Immature natural killer cell (primary cell): Measurements from ENCODE around the gene TENM3. TPM values are rescaled to one million over a fixed set of nuclear protein-coding genes. Genes with fewer than 3 reads are reported as not detected.
"Not testable (repeated sequence)": the region's sequence is repeated elsewhere in the genome, so short reads cannot be mapped to it uniquely, and the experiment has no call there.

Experiments
- DNase-seq, 3 donors: peaks; one replicate each; pipeline ENCODE4 v3.0.0; 2022; ENCODE audit warnings: mixed read lengths in 1 of 3
- H3K27ac Mint-ChIP-seq, 6 donors: one replicate each; pipeline ENCODE4 v1.8.0; 2020; ENCODE audit warnings: mixed read lengths in 6 of 6, mild to moderate bottlenecking in 5 of 6, inconsistent platforms in 4 of 6, moderate library complexity in 3 of 6
- H3K27me3 Mint-ChIP-seq, 3 donors: one replicate each; pipeline ENCODE4 v1.8.0; 2020 to 2021; ENCODE audit warnings: low read depth in 3 of 3, mild to moderate bottlenecking in 3 of 3, mixed read lengths in 3 of 3, moderate library complexity in 3 of 3, inconsistent platforms in 1 of 3
- H3K36me3 Mint-ChIP-seq, 3 donors: one replicate each; pipeline ENCODE4 v1.8.0; 2020; ENCODE audit warnings: mixed read lengths in 3 of 3, inconsistent platforms in 2 of 3, mild to moderate bottlenecking in 2 of 3
- H3K4me1 Mint-ChIP-seq, 2 donors: one replicate each; pipeline ENCODE4 v1.8.0; 2020; ENCODE audit warnings: inconsistent platforms in 2 of 2, mild to moderate bottlenecking in 2 of 2, mixed read lengths in 2 of 2, moderate library complexity in 1 of 2
- H3K4me3 Mint-ChIP-seq, 5 donors: one replicate each; pipeline ENCODE4 v1.8.0; 2020; ENCODE audit warnings: mild to moderate bottlenecking in 5 of 5, mixed read lengths in 5 of 5, inconsistent platforms in 3 of 5, moderate library complexity in 3 of 5
- H3K9me3 Mint-ChIP-seq, 6 donors: one replicate each; pipeline ENCODE4 v1.8.0; 2020; ENCODE audit warnings: mild to moderate bottlenecking in 6 of 6, mixed read lengths in 6 of 6, inconsistent platforms in 4 of 6, moderate library complexity in 3 of 6
- polyA plus RNA-seq, 3 donors: library from polyadenylated mRNA; unstranded; fragments of 300-500 nt; fragmentation: Illumina TruSeq; gene quantifications; one replicate each; pipeline ENCODE4 v1.2.3, GENCODE V29; 2021

The TENM3 gene
- polyA plus RNA-seq = not detected

- not testable (repeated sequence) for H3K36me3 Mint-ChIP-seq, H3K27me3 Mint-ChIP-seq, H3K4me3 Mint-ChIP-seq, H3K4me1 Mint-ChIP-seq, H3K27ac Mint-ChIP-seq, DNase-seq
- peaks cover 4 to 27% (median 12%) of the 10 kb centered on the region in 6 donors for H3K9me3 Mint-ChIP-seq
These were observed at the start of gene TENM3 for GRCh38 chr4:182243204-182243603. Gene TENM3 (plus strand): TSS chr4:182243402. CDS start chr4:182324021, 80,619 bp downstream.

GRCh38 chr4:182194091-182194824 lies 48.9 kb upstream of the TENM3 start:
- Mint-ChIP-seq H3K36me3 (peaks cover 0 to 3% (median 0%) of the 10 kb centered on the region in 3 donors), H3K27me3 (no peaks in the 10 kb centered on the region), H3K9me3 (peaks cover 0 to 13% (median 4%) of the 10 kb centered on the region in 6 donors), H3K4me3 (no peak overlapping the region), H3K27ac (no peak overlapping the region), H3K4me1 (no peaks in the 10 kb centered on the region)
- DNase-seq = no peak

GRCh38 chr4:182197611-182198010 lies 45.6 kb upstream of the TENM3 start:
- no peak overlapping the region for H3K4me3 Mint-ChIP-seq
- H3K27ac Mint-ChIP-seq = no peak overlapping the region
- peaks cover 1 to 9% (median 4%) of the 10 kb centered on the region in 6 donors for H3K9me3 Mint-ChIP-seq
- H3K4me1 Mint-ChIP-seq = no peaks in the 10 kb centered on the region
- no peaks in the 10 kb centered on the region for H3K36me3 Mint-ChIP-seq
- H3K27me3 Mint-ChIP-seq = no peaks in the 10 kb centered on the region
- DNase-seq = no peak

DNA sequence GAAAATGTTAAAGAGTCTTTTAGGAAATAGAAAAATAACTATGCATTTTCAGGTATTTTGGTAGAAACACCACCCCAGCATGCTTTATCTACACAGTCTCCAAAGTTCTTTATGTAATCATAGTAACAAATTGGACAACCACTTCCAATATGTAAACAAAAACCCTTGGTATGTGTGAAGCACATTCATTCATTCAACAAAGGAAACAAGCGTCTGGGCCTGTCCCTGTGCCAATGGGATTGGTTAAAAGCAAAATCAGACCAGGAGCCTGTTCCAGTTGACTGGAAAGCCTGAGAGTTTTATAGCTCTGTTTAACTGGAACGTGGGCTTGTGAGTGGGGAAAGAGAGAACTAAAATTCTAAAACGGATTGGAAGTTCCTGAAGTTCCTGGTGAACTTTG lies 41.3 kb upstream of the TENM3 start:
- H3K9me3 Mint-ChIP-seq = peaks cover 1 to 19% (median 4%) of the 10 kb centered on the region in 6 donors
- no peak for DNase-seq
- H3K4me1 Mint-ChIP-seq = no peaks in the 10 kb centered on the region
- no peaks in the 10 kb centered on the region for H3K36me3 Mint-ChIP-seq
- peaks cover 0 to 3% (median 0%) of the 10 kb centered on the region in 3 donors for H3K27me3 Mint-ChIP-seq
- no peak overlapping the region for H3K27ac Mint-ChIP-seq
- no peak overlapping the region for H3K4me3 Mint-ChIP-seq

- no peaks in the 10 kb centered on the region for H3K4me1 Mint-ChIP-seq
- DNase-seq = no peak
- H3K27me3 Mint-ChIP-seq = peaks cover 0 to 3% (median 0%) of the 10 kb centered on the region in 3 donors
- no peak overlapping the region for H3K4me3 Mint-ChIP-seq
- no peak overlapping the region for H3K27ac Mint-ChIP-seq
- no peaks in the 10 kb centered on the region for H3K36me3 Mint-ChIP-seq
- peaks cover 1 to 11% (median 3%) of the 10 kb centered on the region in 6 donors for H3K9me3 Mint-ChIP-seq
These were observed 40.6 kb upstream of the TENM3 start for GRCh38 chr4:182202650-182203049.

DNA sequence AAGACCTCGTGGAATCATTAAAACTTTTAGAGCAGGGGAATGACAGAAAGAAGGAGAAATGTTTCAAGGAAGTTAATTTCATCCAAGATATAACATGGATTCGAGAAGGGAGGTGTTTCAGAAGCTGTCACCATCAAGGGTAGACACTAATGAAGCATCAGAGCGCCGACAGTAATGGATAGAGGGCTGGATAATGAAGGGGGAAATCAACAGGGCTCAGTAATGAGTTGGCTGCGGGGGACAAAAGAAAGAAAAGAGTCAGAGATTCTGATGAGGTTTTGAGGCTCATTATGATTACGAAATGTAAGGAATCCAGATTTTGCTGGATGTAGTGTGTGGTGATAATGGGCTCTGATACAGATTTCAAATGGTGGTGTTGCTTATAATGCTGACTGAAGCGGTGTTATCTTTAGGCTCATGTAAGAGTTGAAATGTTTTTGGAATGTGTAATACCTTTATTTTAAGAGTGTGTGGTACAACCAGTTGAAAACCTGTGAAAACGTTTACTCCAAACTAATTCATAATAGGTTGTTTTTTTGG lies 39.3 kb upstream of the TENM3 start:
- Mint-ChIP-seq H3K36me3 (no peaks in the 10 kb centered on the region), H3K4me3 (no peak overlapping the region), H3K4me1 (no peaks in the 10 kb centered on the region), H3K9me3 (peaks cover 0 to 10% (median 2%) of the 10 kb centered on the region in 6 donors), H3K27me3 (peaks cover 0 to 3% (median 0%) of the 10 kb centered on the region in 3 donors), H3K27ac (no peak overlapping the region)
- DNase-seq = no peak

DNA sequence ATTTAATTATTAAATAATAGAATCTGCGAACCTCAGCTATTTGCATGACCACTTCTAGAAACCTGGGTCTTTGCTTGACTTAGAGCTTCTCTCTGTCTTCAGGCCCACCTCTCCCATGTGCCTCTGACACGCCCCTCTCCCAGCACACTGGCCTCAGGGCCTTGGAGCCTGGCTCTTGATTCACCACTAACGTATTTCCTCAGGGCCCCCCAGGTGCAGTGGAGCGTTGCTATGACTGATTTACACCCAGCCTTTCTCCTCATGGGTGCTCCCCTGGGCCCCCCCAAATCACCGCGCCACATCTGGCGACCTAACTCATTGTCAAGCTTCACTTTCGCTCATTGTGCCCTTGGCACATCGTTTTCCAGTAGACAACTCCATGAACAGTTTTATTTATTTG lies 37.9 kb upstream of the TENM3 start:
- Mint-ChIP-seq H3K9me3 (peaks cover 0 to 10% (median 4%) of the 10 kb centered on the region in 6 donors), H3K27ac (no peak overlapping the region), H3K4me3 (no peak overlapping the region), H3K36me3 (no peaks in the 10 kb centered on the region), H3K4me1 (no peaks in the 10 kb centered on the region), H3K27me3 (peaks cover 0 to 4% (median 2%) of the 10 kb centered on the region in 3 donors)
- no peak for DNase-seq

DNA sequence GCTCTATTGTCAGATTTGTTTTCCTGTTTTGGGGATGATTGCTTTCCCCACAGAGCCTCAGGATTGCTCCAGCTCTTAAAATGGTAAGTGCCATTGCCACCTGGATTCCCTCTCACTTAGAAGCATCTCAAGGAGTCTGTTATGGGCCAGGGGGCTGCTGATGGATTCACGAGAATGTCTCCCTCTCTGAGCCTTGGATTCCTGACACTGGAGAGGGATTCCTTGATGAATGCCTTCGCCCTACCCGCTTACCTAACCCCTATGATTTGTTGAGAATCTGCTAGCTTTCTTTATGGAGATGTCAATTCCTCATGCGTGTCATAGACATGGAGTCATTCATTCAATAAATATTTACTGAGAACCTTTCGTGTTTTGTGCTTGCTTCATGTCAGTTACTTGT lies 36.9 kb upstream of the TENM3 start:
- Mint-ChIP-seq H3K4me1 (no peaks in the 10 kb centered on the region), H3K36me3 (no peaks in the 10 kb centered on the region), H3K9me3 (peaks cover 0 to 10% (median 2%) of the 10 kb centered on the region in 6 donors), H3K27ac (no peak overlapping the region), H3K27me3 (peaks cover 0 to 4% (median 2%) of the 10 kb centered on the region in 3 donors), H3K4me3 (no peak overlapping the region)
- DNase-seq = no peak

DNA sequence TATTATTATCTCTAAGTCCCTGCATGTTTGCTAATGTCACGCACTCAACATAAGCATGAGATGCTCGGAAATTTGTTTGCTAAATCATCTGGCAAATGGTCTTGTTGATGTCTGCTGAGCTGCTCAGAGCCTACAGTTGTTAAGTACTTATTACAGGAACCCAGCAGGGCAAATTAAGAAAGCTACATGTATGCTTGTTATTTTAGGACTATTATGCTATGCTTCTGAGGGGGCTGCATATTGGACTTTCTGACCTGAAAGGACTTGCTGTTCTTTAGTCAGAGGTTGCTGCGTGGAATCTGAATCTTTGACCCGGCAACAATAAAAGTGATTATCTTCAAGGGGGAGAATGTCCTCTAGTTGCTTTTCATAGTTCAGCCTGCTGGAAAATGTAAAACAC lies 36.3 kb upstream of the TENM3 start:
- no peak for DNase-seq
- Mint-ChIP-seq H3K4me1 (no peaks in the 10 kb centered on the region), H3K4me3 (no peak overlapping the region), H3K9me3 (peaks cover 0 to 10% (median under 1%) of the 10 kb centered on the region in 6 donors), H3K36me3 (no peaks in the 10 kb centered on the region), H3K27me3 (peaks cover 0 to 4% (median 2%) of the 10 kb centered on the region in 3 donors), H3K27ac (no peak overlapping the region)

DNA sequence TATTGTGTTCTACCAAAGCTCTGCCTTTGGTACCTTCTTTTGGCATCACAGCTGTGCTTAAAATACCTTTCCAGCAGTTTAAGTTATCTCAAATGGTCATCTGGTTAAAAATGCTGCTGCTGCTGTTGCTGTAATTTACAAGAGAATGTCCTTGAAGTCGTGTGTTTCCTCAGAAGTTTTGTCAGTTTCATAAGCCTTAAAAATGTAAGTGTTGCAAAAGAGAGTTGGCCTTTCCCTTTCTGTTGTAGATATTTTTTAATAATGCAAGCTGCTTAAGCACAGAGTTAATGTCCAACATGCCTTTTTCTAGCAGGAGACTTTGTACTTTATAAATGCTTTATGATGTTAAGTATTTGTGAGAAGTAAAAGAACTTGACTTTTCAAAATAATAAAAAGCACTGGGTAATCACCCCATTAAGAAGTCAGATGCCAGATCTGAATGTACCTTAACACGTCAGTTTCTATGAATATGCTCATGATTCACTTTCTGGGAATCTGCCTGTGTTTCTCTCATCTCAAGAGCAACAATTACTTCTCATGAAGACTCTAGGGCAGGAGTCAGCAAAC lies 35.3 kb upstream of the TENM3 start:
- no peak for DNase-seq
- H3K27ac Mint-ChIP-seq = no peak overlapping the region
- no peaks in the 10 kb centered on the region for H3K4me1 Mint-ChIP-seq
- H3K27me3 Mint-ChIP-seq = peaks cover 0 to 6% (median 2%) of the 10 kb centered on the region in 3 donors
- H3K4me3 Mint-ChIP-seq = no peak overlapping the region
- H3K9me3 Mint-ChIP-seq = peaks cover 0 to 10% (median under 1%) of the 10 kb centered on the region in 6 donors
- no peaks in the 10 kb centered on the region for H3K36me3 Mint-ChIP-seq

GRCh38 chr4:182208526-182209050 lies 34.6 kb upstream of the TENM3 start:
- Mint-ChIP-seq H3K4me1 (no peaks in the 10 kb centered on the region), H3K36me3 (no peaks in the 10 kb centered on the region), H3K4me3 (no peak overlapping the region), H3K27ac (no peak overlapping the region), H3K27me3 (peaks cover 0 to 6% (median 2%) of the 10 kb centered on the region in 3 donors), H3K9me3 (peaks cover 0 to 6% (median under 1%) of the 10 kb centered on the region in 6 donors)
- DNase-seq = no peak

- DNase-seq = no peak
- H3K27me3 Mint-ChIP-seq = peaks cover 0 to 3% (median 2%) of the 10 kb centered on the region in 3 donors
- peaks cover 0 to 5% (median 0%) of the 10 kb centered on the region in 6 donors for H3K9me3 Mint-ChIP-seq
- no peaks in the 10 kb centered on the region for H3K36me3 Mint-ChIP-seq
- H3K4me1 Mint-ChIP-seq = no peaks in the 10 kb centered on the region
- H3K27ac Mint-ChIP-seq = no peak overlapping the region
- H3K4me3 Mint-ChIP-seq = no peak overlapping the region
These were observed 30.9 kb upstream of the TENM3 start for GRCh38 chr4:182212211-182212761.

DNA sequence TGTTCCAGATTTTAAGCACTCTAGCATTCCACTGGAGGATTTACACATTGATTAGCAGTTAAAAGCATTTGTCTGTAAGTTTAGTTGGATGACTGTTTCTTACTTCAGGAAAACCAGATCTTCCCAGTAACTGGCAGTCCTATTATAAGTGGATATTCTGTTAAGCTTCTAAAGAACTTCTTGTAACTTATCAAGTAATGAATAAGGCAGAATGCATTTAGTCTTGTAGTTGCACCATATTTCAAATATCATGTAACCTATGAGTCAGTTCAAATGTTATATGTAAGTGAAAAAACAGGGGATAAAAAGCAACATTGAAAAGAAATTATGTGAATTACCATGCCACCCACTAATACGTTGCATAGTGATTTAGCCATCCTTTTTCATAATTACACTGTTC lies 30.2 kb upstream of the TENM3 start:
- Mint-ChIP-seq H3K4me3 (no peak overlapping the region), H3K27me3 (peaks cover 0 to 3% (median 2%) of the 10 kb centered on the region in 3 donors)

GRCh38 chr4:182215148-182215547 lies 28.1 kb upstream of the TENM3 start:
- H3K4me3 Mint-ChIP-seq = no peak overlapping the region
- no peak overlapping the region for H3K27ac Mint-ChIP-seq
- no peaks in the 10 kb centered on the region for H3K36me3 Mint-ChIP-seq
- H3K4me1 Mint-ChIP-seq = no peaks in the 10 kb centered on the region
- DNase-seq = no peak
- H3K27me3 Mint-ChIP-seq = peaks cover 0 to 2% (median 0%) of the 10 kb centered on the region in 3 donors
- peaks cover 0 to 1% (median 0%) of the 10 kb centered on the region in 6 donors for H3K9me3 Mint-ChIP-seq

More for the DNA sequence above, 30.2 kb upstream of the TENM3 start:
- H3K9me3 Mint-ChIP-seq = peaks cover 0 to 5% (median 0%) of the 10 kb centered on the region in 6 donors
- no peak for DNase-seq
- no peaks in the 10 kb centered on the region for H3K4me1 Mint-ChIP-seq
- no peak overlapping the region for H3K27ac Mint-ChIP-seq
- H3K36me3 Mint-ChIP-seq = no peaks in the 10 kb centered on the region
